Amygdala (tissue), 56 donors: Measurements from ENCODE around the gene SLC2A10.
"Not testable (repeated sequence)": the region's sequence is repeated elsewhere in the genome, so short reads cannot be mapped to it uniquely, and the experiment has no call there.

Source experiments
- DNase-seq, 56 donors: peaks; one replicate each; lab custom pipeline; 2025; lab: John Stamatoyannopoulos, UW

The SLC2A10 gene

GRCh38 chr20:46709459-46710152, at the start of gene SLC2A10:
Gene SLC2A10, plus strand, starts transcription at chr20:46709649. Its CDS starts 88 bp downstream, at chr20:46709737.
- peak in 16 of 56 donors; percentile 5 to 58 (median 26) for DNase-seq

- DNase-seq = no peak
These were observed 49.0 kb upstream of the SLC2A10 start for GRCh38 chr20:46660487-46660886.

GRCh38 chr20:46661659-46662058, 47.8 kb upstream of the SLC2A10 start:
- DNase-seq = no peak

- no peak for DNase-seq
These were observed 45.9 kb upstream of the SLC2A10 start for GRCh38 chr20:46663531-46663930.

GRCh38 chr20:46665602-46666001, 43.8 kb upstream of the SLC2A10 start:
- no peak for DNase-seq

GRCh38 chr20:46666306-46666705, 43.1 kb upstream of the SLC2A10 start:
- no peak for DNase-seq

- DNase-seq = no peak
These were observed 42.5 kb upstream of the SLC2A10 start for GRCh38 chr20:46666818-46667515.

GRCh38 chr20:46670228-46670584, 39.2 kb upstream of the SLC2A10 start:
- DNase-seq = no peak

GRCh38 chr20:46670585-46671584, 38.6 kb upstream of the SLC2A10 start:
- DNase-seq = no peak

GRCh38 chr20:46671866-46672542, 37.4 kb upstream of the SLC2A10 start:
- DNase-seq = no peak

GRCh38 chr20:46672543-46673148, 36.8 kb upstream of the SLC2A10 start:
- DNase-seq = no peak

- DNase-seq = no peak
These were observed 35.8 kb upstream of the SLC2A10 start for GRCh38 chr20:46673394-46674252.

- no peak for DNase-seq
These were observed 35.0 kb upstream of the SLC2A10 start for GRCh38 chr20:46674253-46675083.

- not testable (repeated sequence) for DNase-seq
These were observed 32.7 kb upstream of the SLC2A10 start for GRCh38 chr20:46676649-46677316.

- no peak for DNase-seq
These were observed 31.8 kb upstream of the SLC2A10 start for GRCh38 chr20:46677608-46678007.

GRCh38 chr20:46678516-46678915, 30.9 kb upstream of the SLC2A10 start:
- no peak for DNase-seq

GRCh38 chr20:46680684-46681031, 28.8 kb upstream of the SLC2A10 start:
- DNase-seq = no peak
